SH-SY5Y (cell line): ENCODE results near the gene STK32C.

ENCODE experiments used
- GATA2 ChIP-seq: IDR thresholded peaks from 2 replicates; pipeline ENCODE4 v1.6.1; 2011; ENCODE audit warnings: mild to moderate bottlenecking, low read depth, low read length
- GATA3 ChIP-seq: IDR thresholded peaks from 2 replicates; pipeline ENCODE4 v1.6.1; 2011; ENCODE audit warnings: low read depth, mild to moderate bottlenecking, low read length, moderate library complexity

STK32C gene

GRCh38 chr10:132201111-132201969, 106.4 kb downstream of the STK32C start:
- TF ChIP-seq GATA2: no peak
- no peak for TF ChIP-seq GATA3

GRCh38 chr10:132200344-132201110, 107.2 kb downstream of the STK32C start:
- TF ChIP-seq GATA2 (no peak), GATA3 (no peak)

GRCh38 chr10:132199854-132200311, 107.9 kb downstream of the STK32C start:
- no peak for TF ChIP-seq GATA2
- TF ChIP-seq GATA3: no peak

GRCh38 chr10:132199268-132199853, 108.4 kb downstream of the STK32C start:
- TF ChIP-seq GATA3 (no peak), GATA2 (no peak)

GRCh38 chr10:132198381-132199181, 109.2 kb downstream of the STK32C start:
- no peak for TF ChIP-seq GATA3
- TF ChIP-seq GATA2: no peak

- TF ChIP-seq GATA3 (no peak), GATA2 (no peak)
Observed at GRCh38 chr10:132198068-132198370, 109.7 kb downstream of the STK32C start.

GRCh38 chr10:132197271-132198067, 110.3 kb downstream of the STK32C start:
- TF ChIP-seq GATA3 (no peak), GATA2 (no peak)

GRCh38 chr10:132196178-132197113, 111.3 kb downstream of the STK32C start:
- TF ChIP-seq GATA3: no peak
- TF ChIP-seq GATA2: no peak

GRCh38 chr10:132195366-132196075, 112.2 kb downstream of the STK32C start:
- no peak for TF ChIP-seq GATA3
- TF ChIP-seq GATA2: no peak

- TF ChIP-seq GATA2: no peak
- no peak for TF ChIP-seq GATA3
Observed at GRCh38 chr10:132194726-132195125, 113.0 kb downstream of the STK32C start.

GRCh38 chr10:132193907-132194552, 113.7 kb downstream of the STK32C start:
- no peak for TF ChIP-seq GATA2
